GM12875 (cell line): ENCODE measurements around the gene LCE1F.

Source experiments
- H3K4me3 ChIP-seq: one replicate; pipeline ENCODE4 v1.5.1; 2011; ENCODE audit warnings: low read depth, low read length, control low read depth
- TF ChIP-seq, protein P1 (sequence below): IDR thresholded peaks from 2 replicates; pipeline ENCODE4 v1.5.1; 2011; ENCODE audit warnings: low read depth, mild to moderate bottlenecking, control low read depth, inconsistent platforms, low read length, moderate library complexity, borderline replicate concordance; ENCODE audit not compliant: insufficient read depth

LCE1F gene

DNA sequence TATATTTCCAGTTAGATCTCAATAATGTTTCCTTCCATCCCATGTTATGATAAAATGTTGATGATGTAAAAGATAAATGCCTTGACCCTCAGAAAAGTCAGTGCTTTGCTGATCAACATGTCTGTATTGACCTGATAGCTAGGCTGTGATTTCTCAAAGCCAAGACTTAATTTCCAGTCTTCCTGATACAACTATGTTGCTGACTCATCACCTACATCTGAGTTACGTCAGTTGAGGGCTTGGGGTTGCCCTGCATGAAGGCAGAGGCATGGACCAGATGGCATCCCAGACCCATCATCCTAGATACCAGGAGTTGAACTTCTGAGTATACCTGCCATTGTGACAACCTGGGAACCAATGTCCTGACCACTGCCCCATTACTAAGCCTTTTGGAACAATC is 26.4 kb downstream of the LCE1F start:
- TF ChIP-seq, protein P1, sequence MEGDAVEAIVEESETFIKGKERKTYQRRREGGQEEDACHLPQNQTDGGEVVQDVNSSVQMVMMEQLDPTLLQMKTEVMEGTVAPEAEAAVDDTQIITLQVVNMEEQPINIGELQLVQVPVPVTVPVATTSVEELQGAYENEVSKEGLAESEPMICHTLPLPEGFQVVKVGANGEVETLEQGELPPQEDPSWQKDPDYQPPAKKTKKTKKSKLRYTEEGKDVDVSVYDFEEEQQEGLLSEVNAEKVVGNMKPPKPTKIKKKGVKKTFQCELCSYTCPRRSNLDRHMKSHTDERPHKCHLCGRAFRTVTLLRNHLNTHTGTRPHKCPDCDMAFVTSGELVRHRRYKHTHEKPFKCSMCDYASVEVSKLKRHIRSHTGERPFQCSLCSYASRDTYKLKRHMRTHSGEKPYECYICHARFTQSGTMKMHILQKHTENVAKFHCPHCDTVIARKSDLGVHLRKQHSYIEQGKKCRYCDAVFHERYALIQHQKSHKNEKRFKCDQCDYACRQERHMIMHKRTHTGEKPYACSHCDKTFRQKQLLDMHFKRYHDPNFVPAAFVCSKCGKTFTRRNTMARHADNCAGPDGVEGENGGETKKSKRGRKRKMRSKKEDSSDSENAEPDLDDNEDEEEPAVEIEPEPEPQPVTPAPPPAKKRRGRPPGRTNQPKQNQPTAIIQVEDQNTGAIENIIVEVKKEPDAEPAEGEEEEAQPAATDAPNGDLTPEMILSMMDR = no peak
- H3K4me3 ChIP-seq = no peak overlapping the region

DNA sequence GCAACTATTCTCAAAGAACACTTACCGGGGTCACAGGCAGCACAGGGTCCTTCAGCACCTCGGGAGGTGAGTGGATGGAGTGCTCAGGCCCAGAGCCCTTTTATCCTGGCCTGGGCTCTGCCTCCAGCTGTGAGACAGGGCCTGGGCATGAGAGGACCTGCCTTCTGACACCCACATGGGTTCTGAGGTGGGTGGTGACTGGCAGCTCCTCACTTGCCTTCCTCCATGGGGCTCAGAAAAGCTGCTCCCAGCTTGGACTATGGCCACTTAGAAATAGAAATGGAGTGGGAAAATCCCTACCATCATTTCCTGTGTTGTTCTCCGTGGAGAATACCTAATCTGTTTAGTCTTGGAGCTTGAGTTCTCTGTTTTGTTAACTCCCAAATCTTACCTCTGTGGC is 31.6 kb downstream of the LCE1F start, which contains the start of gene LCE1C:
Gene LCE1C (minus strand): TSS at position 76 of the 400 bp plus-strand sequence. CDS start 1,173 bp downstream, outside the sequence.
- no peak within 1 kb of the TSS for H3K4me3 ChIP-seq
- TF ChIP-seq, protein P1 = no peak

DNA sequence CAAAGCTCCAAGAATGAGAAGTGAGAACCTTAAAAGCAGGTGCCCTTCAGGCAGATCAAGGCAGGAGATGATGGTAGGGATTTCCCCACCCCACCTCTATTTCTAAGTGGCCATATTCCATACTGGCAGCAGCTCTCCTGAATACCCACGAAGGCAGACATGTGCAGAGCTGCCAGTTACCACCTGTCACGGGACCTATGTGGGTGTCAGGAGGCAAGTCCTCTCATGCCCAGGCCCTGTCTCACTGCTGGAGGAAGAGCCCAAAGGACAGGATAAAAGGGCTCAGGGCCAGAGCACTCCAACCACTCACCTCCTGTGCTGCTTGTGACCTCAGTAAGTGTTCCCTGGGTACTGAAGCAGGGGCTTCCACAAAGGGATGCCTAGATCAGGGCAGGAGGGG is 36.1 kb downstream of the LCE1F start:
- TF ChIP-seq, protein P1 = no peak
- no peak overlapping the region for H3K4me3 ChIP-seq

DNA sequence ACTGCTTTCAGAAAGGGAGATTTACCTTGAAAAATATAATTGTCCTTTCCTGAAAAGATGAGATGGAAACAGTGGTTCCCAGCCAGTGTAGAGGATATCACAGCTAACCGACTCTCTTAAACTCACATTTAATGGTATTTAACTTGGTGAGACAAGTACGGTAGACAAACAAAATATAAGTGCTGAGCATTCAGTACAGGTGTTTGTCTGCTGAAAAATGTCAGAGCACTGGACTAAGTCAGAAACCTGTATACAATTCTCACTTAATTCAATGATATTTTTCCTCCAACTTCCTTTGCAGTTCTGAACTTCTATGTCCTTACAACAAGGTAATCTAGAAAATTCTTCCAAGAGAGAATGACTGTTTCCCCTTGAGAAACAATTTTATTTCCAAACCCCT is 36.7 kb downstream of the LCE1F start, which contains the start of gene LCE1B:
Gene LCE1B (plus strand): TSS at position 301 of the 400 bp plus-strand sequence. CDS start 476 bp downstream, outside the sequence.
- TF ChIP-seq, protein P1 = no peak

DNA sequence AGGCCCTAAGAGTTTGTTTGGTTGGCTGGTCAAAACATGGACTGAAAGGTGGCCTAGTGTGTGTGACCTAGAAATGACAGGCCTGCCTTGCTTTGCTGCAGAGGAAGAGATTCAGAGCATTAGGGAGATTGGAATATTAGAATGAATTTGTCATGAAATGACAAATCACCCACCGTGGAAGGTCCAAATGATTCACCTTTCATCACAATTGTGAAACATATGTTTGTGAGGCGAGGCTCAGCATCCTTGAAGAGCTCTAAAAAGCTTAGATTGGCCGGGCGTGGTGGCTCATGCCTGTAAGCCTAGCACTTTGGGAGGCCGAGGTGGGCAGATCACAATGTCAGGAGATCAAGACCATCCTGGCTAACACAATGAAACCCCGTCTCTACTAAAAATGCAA is 42.4 kb downstream of the LCE1F start:
- no peak overlapping the region for H3K4me3 ChIP-seq
- TF ChIP-seq, protein P1 = no peak

More for the DNA sequence above, 36.7 kb downstream of the LCE1F start, which contains the start of gene LCE1B:
- H3K4me3 ChIP-seq = no peak within 1 kb of the TSS

DNA sequence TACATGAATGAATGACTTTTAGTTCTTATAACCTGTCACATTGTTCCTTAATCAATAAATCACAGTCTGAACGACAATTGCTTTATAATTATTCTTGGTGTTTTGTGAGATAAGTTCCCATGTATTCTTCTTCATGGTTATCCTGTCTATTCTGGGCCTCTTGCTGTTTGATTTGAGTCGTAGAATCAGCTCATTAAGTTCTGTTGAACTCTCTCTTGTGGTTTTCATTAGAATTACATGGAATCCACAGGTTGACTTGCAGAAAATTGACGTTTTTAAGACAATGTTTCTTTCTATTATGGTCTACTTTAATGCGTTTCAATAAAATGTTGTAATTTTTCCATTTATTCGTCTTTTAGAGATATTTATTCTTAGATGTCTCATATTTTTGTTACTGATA is 48.4 kb downstream of the LCE1F start:
- TF ChIP-seq, protein P1 = no peak
- H3K4me3 ChIP-seq = no peak overlapping the region

DNA sequence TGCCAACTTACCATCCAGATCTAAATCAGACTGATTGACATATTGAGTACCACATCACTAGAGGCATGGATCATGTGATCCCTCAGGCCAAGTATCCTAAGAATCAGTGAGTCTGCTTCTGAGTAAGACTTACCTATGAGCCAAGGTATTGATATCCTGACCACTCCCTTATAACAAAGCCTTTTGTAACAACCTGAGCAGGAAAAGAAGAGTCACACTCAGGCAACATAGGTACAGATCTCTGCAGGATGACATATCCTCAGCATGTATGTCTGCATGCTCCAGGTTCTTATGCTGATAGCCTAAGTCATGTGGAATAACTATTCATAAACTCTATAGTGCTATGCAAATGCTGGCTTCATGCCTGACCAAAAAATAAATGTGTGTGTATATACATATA is 50.0 kb downstream of the LCE1F start:
- TF ChIP-seq, protein P1 = no peak
- no peak overlapping the region for H3K4me3 ChIP-seq
